B cell (primary cell): ENCODE measurements around the gene CC2D2A.

Source experiments
- CTCF ChIP-seq: fragments of 200-600 bp; IDR thresholded peaks from one replicate; pipeline ENCODE4 v1.8.0; 2022; ENCODE audit warnings: antibody characterized with exemption, mild to moderate bottlenecking
- EZH2 ChIP-seq: IDR thresholded peaks from 2 replicates; pipeline ENCODE4 v1.6.1; 2012; ENCODE audit warnings: borderline replicate concordance, low read depth, mild to moderate bottlenecking, moderate library complexity, low read length; ENCODE audit not compliant: insufficient read depth, poor library complexity, severe bottlenecking

- TF ChIP-seq EZH2: no peak
- no peak for TF ChIP-seq CTCF
Observed at GRCh38 chr4:15451866-15452765, 17.6 kb upstream of the CC2D2A start.
